Kidney (tissue), 14 donors: Measurements from ENCODE around the gene C9orf153. TPM values are rescaled to one million over a fixed set of nuclear protein-coding genes. Genes with fewer than 3 reads are reported as not detected.

Experiments used
- DNase-seq, 5 donors: peaks; one replicate each; pipeline ENCODE4 v3.0.0-alpha.2; 2013 to 2020
- FAIRE-seq: peaks from 2 replicates; lab custom pipeline; 2012; peaks lifted over from hg19 to GRCh38; lab: Jason Lieb, UNC
- H3K27ac ChIP-seq, 2 donors: one replicate each; pipeline ENCODE4 v1.7.0; 2013; ENCODE audit warnings: low read depth in 2 of 2, low read length in 2 of 2, inconsistent platforms in 1 of 2
- H3K27me3 ChIP-seq: one replicate; pipeline ENCODE4 v1.7.1; 2013; ENCODE audit warnings: low read length, inconsistent platforms; ENCODE audit not compliant: control insufficient read depth, insufficient read depth
- H3K36me3 ChIP-seq, 3 donors: one replicate each; pipeline versions ENCODE4 v1.7.0 to v1.7.1; 2013; ENCODE audit warnings: low read length in 3 of 3, control low read depth in 1 of 3, inconsistent platforms in 1 of 3; ENCODE audit not compliant: insufficient read depth in 3 of 3, control insufficient read depth in 2 of 3
- H3K4me1 ChIP-seq, 3 donors: one replicate each; pipeline versions ENCODE4 v1.7.0 to v1.7.1; 2013; ENCODE audit warnings: low read length in 3 of 3, inconsistent platforms in 1 of 3, low read depth in 1 of 3; ENCODE audit not compliant: control insufficient read depth in 2 of 3, insufficient read depth in 2 of 3
- H3K4me3 ChIP-seq, 3 donors: one replicate each; pipeline versions ENCODE4 v1.7.0 to v1.8.1; 2013; ENCODE audit warnings: low read length in 3 of 3, control low read depth in 1 of 3, inconsistent platforms in 1 of 3
- H3K9ac ChIP-seq, 3 donors: one replicate each; pipeline versions ENCODE4 v1.7.0 to v1.7.1; 2013; ENCODE audit warnings: low read length in 3 of 3, control low read depth in 1 of 3, inconsistent platforms in 1 of 3
- H3K9me3 ChIP-seq, 3 donors: one replicate each; pipeline versions ENCODE4 v1.7.0 to v1.7.1; 2013; ENCODE audit warnings: low read length in 3 of 3, control low read depth in 1 of 3, inconsistent platforms in 1 of 3; ENCODE audit not compliant: control insufficient read depth in 2 of 3, insufficient read depth in 1 of 3
- intact Hi-C: fragments of 100-400 bp; cut with DNase I; formaldehyde crosslinking; loops from one replicate; pipeline ENCODE4 v1.11.1; 2022
- polyA plus RNA-seq: library from polyadenylated mRNA; stranded (reverse); fragments of 350-450 nt; fragmentation: Illumina TruSeq; extraction: RNeasy Lipid Tissue Mini Kit (QIAGEN cat#74804); gene quantifications from one replicate; pipeline ENCODE4 v1.2.3, GENCODE V29; 2014; ENCODE audit warnings: low read depth, low replicate concordance; ENCODE audit not compliant: insufficient read depth
- total RNA-seq: library from RNA; stranded (reverse); fragmentation: NEBNext Ultra II Directional; extraction: Animal tissue kit (Norgen Biotek cat#: 25700); gene quantifications from one replicate; pipeline ENCODE4 v1.2.1, GENCODE V29; 2021
- TF ChIP-seq, protein P1 (sequence below): IDR thresholded peaks from 3 replicates; pipeline ENCODE4 v1.5.1; 2012; ENCODE audit warnings: mild to moderate bottlenecking, moderate library complexity, borderline replicate concordance; ENCODE audit not compliant: insufficient read depth; ENCODE audit errors: extremely low read depth
- donor health status: control.
- donor health status: control.
- donor health status: control.
- donor health status: control.
- donor health status: control.
- donor health status: DM: yes; HTN: yes; CAD: no.
- donor health status: Normal renal cell carcinoma (clear cell type).

C9orf153 gene
- total and polyA plus RNA-seq, 2 donors from 2014 or later, result not detected

DNA sequence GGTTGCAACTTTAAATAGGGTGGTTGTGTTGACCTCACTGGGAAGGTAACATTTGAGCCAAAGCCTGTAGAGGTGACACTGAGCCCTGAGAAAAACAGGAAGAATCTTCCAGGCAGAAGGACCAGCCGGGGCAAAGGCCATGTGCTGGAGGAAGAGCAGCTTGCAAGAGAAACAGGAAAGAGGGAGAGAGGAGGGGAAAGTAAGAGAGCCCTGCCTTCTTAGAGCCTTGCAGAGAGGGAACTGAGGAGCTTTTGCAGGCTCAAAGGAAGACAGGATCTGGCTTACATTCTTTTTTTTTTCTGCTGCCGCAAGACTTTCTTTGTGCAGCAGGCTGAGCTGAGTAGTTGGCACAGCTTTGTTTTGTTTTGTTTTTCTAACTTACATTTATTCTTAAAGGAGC, 17.4 kb downstream of the C9orf153 start:
- intact Hi-C loops, result no loop called here
- Histone ChIP-seq H3K4me3 (no peak overlapping the region), H3K9me3 (no peaks in the 10 kb centered on the region), H3K27me3 (no peaks in the 10 kb centered on the region), H3K9ac (no peak overlapping the region), H3K36me3 (no peaks in the 10 kb centered on the region), H3K4me1 (peaks cover 0 to 5% (median 0%) of the 10 kb centered on the region in 3 donors), H3K27ac (no peak overlapping the region)
- DNase-seq (no peak), FAIRE-seq (no peak)
- TF ChIP-seq, protein P1, sequence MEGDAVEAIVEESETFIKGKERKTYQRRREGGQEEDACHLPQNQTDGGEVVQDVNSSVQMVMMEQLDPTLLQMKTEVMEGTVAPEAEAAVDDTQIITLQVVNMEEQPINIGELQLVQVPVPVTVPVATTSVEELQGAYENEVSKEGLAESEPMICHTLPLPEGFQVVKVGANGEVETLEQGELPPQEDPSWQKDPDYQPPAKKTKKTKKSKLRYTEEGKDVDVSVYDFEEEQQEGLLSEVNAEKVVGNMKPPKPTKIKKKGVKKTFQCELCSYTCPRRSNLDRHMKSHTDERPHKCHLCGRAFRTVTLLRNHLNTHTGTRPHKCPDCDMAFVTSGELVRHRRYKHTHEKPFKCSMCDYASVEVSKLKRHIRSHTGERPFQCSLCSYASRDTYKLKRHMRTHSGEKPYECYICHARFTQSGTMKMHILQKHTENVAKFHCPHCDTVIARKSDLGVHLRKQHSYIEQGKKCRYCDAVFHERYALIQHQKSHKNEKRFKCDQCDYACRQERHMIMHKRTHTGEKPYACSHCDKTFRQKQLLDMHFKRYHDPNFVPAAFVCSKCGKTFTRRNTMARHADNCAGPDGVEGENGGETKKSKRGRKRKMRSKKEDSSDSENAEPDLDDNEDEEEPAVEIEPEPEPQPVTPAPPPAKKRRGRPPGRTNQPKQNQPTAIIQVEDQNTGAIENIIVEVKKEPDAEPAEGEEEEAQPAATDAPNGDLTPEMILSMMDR, result no peak

DNA sequence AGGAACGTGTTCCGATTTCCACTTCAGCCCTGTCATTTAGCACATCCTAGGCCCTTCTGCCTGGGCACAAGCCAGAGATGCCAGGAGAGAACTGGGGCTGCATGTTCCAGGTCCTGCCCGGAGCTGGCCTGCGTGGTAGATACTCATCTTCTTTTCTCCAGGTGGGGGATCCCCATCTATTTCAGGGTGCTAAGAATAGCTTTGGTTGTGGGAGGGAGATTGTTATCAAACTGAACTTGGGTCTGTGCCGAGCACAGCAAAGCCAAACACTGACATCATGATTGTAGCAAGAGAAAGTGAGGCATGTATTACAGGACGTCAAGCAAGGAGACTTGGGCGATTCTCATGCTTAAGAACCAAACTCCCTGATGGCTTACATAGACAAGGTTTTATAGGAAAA, 18.2 kb downstream of the C9orf153 start:
- no peak for DNase-seq
- Histone ChIP-seq H3K27me3 (no peaks in the 10 kb centered on the region), H3K36me3 (no peaks in the 10 kb centered on the region), H3K4me1 (no peaks in the 10 kb centered on the region), H3K27ac (no peak overlapping the region), H3K9ac (no peak overlapping the region), H3K4me3 (no peak overlapping the region), H3K9me3 (no peaks in the 10 kb centered on the region)
- FAIRE-seq, result no peak
- intact Hi-C loops, result no loop called here
- TF ChIP-seq, protein P1, result no peak

GRCh38 chr9:86238861-86239770, 20.3 kb downstream of the C9orf153 start:
- peak; percentile 71 for FAIRE-seq
- no peak overlapping the region for H3K4me3 ChIP-seq
- intact Hi-C loops, result no loop called here

More at GRCh38 chr9:86238861-86239770, 20.3 kb downstream of the C9orf153 start:
- no peak overlapping the region for H3K9ac ChIP-seq
- no peak overlapping the region for H3K27ac ChIP-seq
- no peaks in the 10 kb centered on the region for H3K36me3 ChIP-seq
- TF ChIP-seq, protein P1, result no peak
- no peaks in the 10 kb centered on the region for H3K27me3 ChIP-seq
- DNase-seq, result peak in 4 of 5 donors; percentile 54 to 69 (median 60)
- no peaks in the 10 kb centered on the region for H3K4me1 ChIP-seq
- H3K9me3 ChIP-seq, result no peaks in the 10 kb centered on the region
